GM19328 (cell line): ENCODE results near the gene TSGA10.
"Not testable (repeated sequence)": the region's sequence is repeated elsewhere in the genome, so short reads cannot be mapped to it uniquely, and the experiment has no call there.

Experiments used
- ATAC-seq: cut with Tn5 transposase; IDR thresholded peaks from one replicate; pipeline ENCODE4 v1.9.1; 2021; ENCODE audit warnings: mild to moderate bottlenecking, moderate library complexity; ENCODE audit not compliant: unreplicated experiment

The TSGA10 gene

DNA sequence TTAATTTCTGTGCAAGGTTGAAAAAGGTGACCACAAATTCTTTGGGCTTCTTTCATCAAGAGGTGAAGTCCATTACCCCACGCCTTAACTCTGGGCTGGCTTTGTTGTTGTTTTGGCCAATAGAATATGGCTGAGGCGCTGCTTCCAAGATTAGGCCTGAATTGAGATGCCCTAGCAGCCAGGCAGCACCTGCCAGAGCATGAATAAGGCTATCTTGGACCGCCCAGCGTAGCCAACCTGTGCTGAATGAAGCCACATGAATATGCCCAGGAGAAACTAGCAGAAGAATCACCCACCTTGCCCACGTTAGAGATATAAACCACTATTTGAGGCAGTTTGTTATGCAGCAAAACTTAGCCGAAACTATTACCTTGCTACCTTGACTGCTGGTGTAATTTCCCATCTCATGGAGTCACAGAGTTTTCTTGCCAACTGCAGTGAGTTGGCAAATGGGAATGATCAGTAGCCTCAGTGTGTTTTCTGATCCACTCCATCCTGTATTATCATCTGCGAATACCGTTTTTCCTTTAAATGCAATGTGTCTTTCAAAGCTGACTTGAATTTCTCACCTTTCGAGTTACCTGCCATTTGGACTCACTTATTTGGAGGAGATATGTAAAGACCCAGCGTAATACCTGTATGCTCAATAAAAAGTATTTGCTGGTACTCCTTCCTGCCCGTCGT is 679 bp downstream of the TSGA10 start:
- no peak for ATAC-seq

DNA sequence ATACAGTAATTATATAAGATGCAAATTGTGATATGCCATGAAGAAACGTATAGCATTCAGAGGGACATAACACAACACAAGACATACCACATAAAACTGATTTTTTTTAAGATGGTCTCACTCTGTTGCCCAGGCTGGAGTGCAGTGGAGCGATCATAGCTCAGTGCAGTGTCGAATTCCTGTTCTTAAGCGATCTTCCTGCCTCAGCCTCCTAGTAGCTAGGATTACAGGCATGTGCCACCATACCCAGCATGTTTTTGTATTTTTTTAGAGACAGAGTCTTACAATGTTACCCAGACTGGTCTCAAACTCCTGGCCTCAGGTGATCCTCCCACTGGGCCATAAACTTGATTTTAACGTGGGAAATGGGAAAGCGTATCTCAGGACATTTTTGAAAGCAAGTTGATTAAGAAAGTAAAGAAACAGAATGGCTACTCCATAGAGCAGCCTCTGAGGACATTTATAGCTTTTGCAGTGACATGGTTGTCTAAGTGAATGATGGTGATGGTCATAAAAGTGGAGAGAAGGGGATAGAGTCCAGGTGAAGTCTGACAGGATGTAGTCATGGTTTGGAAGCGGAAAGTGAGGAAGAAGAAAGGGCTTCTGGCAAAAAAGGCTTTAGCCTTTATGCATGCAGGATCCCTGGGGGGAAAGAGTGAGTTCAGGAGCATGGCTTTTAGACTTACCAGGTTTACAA is 2.4 kb downstream of the TSGA10 start:
- ATAC-seq, result no peak

GRCh38 chr2:99150706-99151105 is 4.0 kb downstream of the TSGA10 start:
- ATAC-seq, result no peak

- peak; percentile 89 for ATAC-seq
These were observed 13.3 kb downstream of the TSGA10 start, which contains the start of gene C2orf15 for GRCh38 chr2:99141110-99142108. TSS of gene C2orf15 (plus strand) at chr2:99141707. CDS start at chr2:99150559, 8,852 bp downstream.

DNA sequence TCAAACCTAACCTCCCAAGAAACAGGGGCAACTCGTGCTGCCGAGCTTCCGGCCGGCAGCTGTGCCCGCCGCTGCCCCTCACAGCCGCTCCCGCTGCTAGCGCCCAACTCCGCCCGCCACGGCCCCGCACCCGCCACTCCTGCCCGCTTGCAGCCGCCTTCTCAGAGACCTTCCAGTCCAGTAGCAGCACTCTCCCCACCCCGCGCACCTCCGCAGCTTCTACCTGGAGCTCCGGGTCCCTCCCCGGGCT is 14.0 kb downstream of the TSGA10 start:
- no peak for ATAC-seq

DNA sequence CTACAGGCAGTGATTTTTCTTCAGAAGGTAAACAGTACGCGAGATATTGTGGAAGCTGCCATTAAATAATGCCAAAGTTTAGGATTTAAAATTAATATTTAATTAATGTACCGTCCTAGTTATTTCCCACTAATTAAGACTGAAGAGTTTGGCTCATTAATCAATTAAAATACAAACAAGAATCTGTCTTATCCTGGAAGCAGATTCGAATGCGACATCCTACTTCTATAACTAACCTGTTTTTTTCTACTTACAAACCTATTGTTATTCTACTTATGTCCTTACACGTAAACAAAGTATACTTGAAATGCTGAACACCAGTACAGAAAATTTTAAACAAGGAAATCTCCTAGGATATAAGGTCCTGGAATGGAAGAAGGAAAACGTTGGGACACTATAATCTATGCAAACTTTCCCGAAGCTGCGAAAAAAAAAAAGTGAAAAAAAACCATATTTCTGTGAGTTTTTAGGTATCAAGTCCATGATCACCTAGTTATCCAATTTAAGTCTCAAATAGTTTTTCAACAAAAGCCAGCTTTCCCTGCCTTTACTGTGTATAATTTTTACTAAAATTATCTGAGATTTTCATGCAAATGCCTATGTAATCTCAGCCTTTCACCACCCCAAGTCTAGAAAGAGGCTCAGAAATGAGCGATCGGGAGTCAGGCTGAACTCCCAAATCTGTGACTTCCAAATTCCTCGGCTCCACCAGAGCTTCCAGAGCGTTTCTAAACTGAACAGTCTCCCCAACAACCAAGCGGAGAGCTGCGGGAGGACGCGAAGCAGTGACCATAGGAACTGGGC is 14.5 kb downstream of the TSGA10 start:
- ATAC-seq, result no peak

DNA sequence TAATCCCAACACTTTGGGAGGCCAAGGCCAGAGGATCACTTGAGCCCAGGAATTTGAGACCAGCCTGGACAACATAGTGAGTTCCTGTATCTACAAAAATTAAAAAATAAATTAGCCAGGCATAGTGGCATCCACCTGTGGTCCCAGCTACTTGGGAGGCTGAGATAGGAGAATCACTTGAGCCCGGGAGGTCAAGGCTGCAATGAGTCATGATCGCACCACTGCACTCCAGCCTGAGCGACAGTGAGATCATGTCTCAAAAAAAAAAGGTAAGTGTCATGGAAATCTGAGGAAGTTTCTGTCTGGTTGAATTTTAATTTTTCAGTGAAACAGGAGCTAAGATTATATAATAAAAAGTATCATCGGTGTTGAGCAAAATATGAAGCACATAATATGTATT is 15.7 kb downstream of the TSGA10 start:
- no peak for ATAC-seq

DNA sequence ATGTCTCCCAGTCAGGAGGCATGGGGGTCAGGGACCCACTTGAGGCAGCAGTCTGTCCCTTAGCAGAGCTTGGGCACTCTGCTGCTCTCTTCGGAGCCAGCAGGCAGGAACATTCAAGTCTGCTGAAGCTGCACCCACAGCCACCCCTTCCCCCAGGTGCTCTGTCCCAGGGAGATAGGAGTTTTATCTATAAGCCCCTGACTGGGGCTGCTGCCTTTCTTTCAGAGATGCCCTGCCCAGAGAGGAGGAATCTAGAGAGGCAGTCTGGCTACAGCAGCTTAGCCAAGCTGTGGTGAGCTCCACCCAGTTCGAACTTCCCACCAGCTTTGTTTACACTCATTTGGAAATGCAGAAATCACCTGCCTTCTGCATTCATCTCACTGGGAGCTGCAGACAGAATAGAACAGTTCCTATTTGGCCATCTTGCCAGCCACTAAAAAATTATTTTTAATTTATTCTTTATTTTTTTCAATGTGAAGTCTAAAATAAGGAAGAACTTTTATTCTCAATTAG is 19.6 kb downstream of the TSGA10 start:
- not testable (repeated sequence) for ATAC-seq

GRCh38 chr2:99127981-99128380 is 26.8 kb downstream of the TSGA10 start:
- no peak for ATAC-seq

DNA sequence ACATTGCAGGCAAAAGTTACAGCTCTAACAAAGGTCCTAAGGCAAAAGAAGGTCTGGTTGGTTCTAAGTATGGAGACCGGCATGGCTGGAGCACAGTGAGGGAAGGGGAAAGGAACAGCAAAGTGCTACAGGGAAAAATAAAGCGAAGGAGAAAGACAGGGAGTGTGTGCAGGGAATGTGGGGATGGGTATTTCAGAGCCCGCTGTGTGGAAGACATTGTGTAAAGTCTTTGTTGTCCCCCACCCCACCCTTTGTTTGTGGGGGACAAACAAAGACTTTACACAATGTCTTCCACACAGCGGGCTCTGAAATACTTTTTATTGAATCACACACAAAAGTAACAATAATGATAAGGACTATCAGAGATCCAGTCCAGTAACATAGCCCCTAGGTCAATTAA is 42.1 kb downstream of the TSGA10 start:
- no peak for ATAC-seq

GRCh38 chr2:99111945-99112344 is 42.8 kb downstream of the TSGA10 start:
- no peak for ATAC-seq

GRCh38 chr2:99111236-99111635 is 43.5 kb downstream of the TSGA10 start:
- ATAC-seq, result no peak

DNA sequence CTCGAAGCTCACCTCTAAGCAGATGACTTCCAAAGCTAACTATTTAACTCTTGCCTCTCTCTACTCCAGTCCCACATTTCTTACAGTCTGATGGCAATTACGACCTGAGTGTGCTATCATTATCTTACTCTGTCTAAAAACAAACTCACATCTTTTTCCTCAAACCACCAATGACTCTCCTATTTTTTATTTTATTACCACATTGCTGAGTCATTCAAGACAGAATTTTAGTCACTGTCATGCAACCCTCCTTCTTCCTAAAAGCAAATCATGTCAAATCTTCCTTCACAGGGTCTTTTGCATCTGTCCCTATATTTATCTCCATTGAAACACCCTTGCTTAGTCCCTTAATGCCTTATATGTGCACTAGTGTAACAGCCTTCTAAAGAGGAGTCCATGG is 47.8 kb downstream of the TSGA10 start:
- ATAC-seq, result no peak

DNA sequence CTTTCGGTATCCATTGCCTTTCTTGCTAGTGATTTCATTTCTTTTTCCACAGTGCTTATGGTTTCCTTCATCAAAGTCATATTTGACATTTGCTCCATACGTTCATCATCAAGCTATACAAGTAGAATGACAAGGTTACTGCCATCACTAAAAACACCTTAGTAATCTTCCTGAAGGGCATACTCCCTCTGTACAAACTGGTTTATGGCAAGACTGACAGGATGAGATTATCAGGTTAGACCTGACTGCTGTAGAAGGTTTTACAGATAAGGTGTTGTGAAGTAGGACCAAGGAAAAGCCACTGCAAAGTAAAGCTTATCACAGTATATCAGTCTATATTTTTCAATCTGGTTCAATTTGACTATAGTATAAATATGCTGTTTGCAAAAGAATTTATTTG is 50.7 kb downstream of the TSGA10 start:
- ATAC-seq, result no peak

- no peak for ATAC-seq
These were observed 53.0 kb downstream of the TSGA10 start for GRCh38 chr2:99101697-99102096.

DNA sequence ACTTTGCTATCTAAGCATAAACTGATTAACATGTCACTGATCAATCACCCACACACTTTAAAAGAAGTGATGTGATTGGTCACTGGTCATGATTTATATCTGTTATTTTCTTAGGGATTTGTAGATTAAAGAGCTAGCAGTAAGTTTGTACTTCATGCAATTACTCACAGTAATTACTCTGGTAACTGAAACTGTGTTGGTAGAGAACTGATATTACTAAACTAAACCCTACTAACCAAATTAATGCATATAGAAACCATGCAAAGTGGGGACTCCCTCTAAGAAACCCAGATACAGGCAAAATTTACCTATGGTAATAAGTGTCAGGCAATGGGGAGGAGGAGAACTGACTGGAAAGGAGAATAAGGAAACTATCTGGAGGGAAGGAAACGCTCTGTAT is 58.0 kb downstream of the TSGA10 start:
- ATAC-seq, result no peak

- no peak for ATAC-seq
These were observed 66.7 kb downstream of the TSGA10 start for GRCh38 chr2:99088017-99088416.

GRCh38 chr2:99086385-99086784 is 68.4 kb downstream of the TSGA10 start:
- ATAC-seq, result no peak

DNA sequence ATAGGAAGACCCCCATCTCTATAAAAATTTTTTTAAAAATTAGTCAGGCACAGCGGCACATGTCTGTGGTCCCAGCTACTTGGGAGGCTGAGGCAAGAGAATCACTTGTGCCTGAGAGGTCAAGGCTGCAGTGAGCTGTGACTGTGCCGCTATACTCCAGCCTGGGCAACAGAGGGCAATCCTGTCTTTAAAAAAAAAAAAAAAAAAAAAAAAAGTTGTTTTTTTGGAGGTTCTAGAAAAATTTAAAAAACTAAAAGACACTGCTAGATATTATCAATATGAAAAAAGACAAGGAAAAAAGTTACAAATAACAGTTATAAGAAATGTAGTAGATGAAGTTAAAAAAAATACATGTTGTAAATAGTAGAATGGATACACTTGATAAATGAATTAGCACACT is 69.3 kb downstream of the TSGA10 start:
- ATAC-seq, result no peak

DNA sequence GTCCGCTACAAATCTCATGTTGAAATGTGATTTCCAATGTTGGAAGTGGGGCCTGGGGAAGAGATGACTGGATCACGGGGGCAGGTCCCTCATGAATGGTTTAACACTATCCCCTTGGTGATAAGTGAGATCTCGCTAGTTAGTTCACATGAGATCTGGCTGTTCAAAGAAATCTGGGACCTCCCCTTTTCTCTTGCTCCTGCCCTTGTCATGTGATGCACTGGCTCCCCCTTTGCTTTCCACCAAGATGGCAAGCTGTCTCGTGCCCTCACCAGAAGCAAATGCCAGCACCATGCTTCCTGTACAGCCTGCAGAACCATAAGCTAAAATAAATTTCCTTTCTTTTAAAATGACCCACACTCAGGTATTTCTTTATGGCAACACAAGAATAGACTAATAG is 70.5 kb downstream of the TSGA10 start:
- no peak for ATAC-seq

DNA sequence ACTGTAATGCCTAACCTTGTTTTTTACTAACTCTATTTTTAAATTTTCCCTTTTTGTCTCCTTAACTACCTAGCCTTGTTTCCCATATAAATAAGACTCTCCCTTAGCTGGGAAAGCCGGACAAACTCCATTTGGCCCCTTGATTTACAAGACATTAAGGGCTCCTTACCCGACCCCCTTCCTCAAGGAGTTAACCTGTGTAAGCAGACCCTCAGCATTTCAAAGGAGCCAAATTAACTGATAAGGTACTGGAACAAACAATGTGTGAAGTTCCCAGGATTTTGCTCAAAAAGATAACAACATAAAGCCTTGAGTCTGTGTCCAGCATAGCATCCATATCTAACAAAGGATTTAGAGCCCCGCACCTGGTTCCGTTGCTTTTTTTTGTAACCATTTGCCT is 72.9 kb downstream of the TSGA10 start:
- ATAC-seq, result no peak
